HG02678 (cell line): ENCODE data around the gene DNAJA2.
"Not testable (repeated sequence)": the region's sequence is repeated elsewhere in the genome, so short reads cannot be mapped to it uniquely, and the experiment has no call there.

ENCODE experiments used
- ATAC-seq: cut with Tn5 transposase; IDR thresholded peaks from one replicate; pipeline ENCODE4 v1.9.1; 2021; ENCODE audit warnings: mild to moderate bottlenecking, moderate library complexity; ENCODE audit not compliant: unreplicated experiment

DNAJA2 gene

GRCh38 chr16:46975908-46976470 lies 2.5 kb upstream of the DNAJA2 start:
- ATAC-seq = no peak

GRCh38 chr16:46975165-46975564 lies 1.7 kb upstream of the DNAJA2 start:
- ATAC-seq = no peak

DNA sequence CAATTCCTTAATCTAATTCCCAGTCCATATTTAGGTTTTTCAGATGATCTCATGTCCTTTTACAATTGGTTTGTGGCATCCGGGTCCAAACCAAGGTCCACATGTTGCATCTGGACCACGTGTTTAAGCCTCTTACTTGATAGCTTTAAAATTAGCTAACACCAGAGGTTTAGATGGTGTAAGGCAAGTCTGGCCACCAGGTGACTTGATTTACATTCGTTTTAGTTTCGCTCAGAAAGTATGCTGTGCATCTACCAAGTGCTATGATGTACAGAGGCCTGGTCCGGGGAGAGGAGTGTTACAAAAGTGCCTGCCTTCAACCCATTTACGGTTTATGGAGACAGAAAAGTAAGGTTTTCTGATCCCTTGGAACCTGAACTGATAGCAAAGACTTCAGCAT lies 878 bp upstream of the DNAJA2 start:
- ATAC-seq = peak; percentile 33

- no peak for ATAC-seq
Measured at GRCh38 chr16:46973996-46974324, 486 bp upstream of the DNAJA2 start.

DNA sequence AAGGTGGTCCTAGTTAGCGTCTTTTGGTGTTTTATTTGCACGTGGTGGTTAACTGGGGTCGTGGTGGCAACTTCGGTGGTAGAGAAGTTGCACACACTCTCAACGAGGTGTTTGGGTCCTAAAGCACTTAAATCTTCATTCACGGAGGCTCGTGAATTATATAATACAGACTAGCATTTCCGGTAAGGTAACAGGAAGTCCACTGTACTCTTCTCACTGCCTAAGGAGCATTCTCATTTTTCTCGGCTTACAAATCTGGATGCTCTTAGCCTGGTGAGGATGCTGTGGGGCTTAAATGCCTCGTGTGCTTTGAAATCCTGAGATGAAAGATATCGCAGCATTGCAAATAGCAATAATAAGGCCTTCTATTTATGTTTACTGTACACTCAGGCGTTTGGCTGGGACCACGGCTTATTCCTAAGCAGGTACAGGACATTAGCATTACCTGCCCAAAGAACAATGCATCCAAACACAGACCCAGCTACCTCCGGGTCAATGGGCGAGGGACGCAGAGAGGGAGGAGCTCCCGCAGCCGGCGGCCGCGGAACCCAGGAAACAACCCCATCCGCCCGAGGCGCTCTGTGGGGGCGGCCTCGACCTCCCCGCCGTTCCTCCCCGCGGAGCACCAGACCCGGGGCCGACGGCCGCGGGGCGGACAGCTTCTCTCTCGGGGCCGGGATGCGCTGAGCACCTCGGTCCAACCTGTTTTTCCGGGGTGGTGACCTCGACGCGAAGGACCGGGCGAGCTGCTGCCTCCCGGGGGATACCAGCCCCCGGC lies 856 bp downstream of the DNAJA2 start:
- peak; percentile 53 for ATAC-seq

- no peak for ATAC-seq
Measured at GRCh38 chr16:46971271-46971670, 2.2 kb downstream of the DNAJA2 start.

DNA sequence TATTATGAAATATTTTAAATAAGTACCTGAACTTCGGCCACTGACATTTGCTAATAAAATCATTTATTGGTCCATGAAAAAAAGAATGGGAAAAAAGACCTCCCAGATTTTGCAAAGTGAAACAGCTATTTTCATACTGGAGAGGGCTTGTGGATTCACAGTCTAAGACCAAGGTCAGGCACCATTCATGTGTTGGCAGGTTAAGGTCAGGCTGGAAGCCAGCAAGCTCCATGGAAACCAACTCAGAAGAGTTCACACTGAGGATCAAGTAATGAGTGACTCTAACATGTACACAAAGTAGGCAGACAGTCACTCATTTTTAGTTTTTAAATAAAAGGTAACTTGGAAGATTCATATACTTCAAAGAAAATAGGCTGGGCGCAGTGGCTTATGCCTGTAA lies 3.4 kb downstream of the DNAJA2 start:
- ATAC-seq = no peak

DNA sequence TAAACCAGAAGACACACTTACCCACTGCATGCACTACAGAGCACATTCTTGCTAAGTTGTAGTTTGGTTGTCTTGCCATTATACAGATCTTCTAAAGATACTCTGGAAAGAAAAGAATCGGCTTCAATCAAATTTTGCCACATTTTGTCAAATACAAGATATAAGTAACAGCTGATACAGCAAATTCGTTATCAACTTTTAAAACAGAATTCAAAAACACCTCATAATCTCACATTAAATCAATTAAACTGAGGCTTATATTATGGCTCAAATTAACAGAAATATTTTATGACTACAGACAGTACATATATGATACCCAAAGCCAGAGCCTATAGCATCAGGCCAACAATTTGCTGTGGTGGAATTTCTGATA lies 5.4 kb downstream of the DNAJA2 start:
- no peak for ATAC-seq

DNA sequence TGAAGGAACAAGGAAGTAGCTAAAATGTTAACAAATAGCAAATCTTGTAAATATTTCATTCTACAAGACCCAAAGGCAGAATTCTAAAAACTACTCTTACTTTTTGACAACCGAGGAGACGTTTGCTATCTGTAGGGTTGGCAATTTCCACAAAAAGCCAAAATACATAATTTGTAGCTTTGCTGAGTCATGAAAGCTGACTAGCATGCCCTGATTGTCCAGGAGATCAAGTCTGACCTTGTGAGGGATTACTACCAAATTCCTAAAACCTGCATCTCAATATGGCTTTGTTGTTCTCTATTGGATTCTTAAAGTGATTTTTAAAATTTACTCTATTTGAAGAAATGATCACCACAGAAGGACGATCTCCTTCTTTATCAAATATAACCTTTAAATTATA lies 10.8 kb downstream of the DNAJA2 start:
- no peak for ATAC-seq

DNA sequence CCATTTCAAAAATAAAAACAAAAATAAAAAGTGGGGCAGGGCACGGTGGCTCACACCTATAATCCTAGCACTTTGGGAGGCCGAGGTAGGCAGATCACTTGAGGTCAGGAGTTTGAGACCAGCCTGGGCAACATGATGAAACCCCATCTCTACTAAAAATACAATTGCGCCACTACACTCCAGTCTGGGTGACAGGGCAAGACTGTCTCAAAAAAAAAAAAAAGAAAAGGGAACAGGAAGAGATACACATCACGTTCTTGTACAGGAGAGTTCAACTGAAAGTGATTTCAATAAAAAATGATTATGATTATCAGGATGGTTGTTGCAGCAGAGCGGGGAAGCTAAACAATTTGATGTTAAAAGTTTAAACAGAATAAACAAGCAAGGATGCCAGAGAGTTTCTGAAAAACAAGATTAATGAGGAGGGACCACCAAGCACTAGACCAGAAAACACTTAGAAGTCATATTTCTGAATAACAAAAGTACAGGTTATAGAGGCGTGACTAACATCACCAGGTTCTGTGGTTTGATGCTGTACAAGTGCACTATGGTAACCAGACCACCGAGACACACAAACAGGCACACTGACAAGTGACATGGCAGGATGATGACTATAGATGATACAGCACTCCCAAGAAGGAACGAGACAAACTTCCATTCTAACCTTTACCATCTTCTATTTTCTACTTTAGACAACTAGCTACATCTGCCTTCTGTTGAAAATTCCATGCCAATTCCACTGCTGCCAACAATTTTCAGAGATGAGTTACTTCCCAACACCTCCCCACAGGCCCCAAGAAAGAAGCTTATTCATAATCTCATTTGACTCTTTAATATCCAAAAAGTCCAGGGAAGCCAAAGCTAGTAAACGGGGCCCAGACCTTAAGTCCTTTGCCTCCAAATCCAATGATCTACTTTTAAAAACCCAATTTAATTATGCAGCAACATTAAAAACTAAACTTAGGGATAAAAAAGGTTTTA lies 11.8 kb downstream of the DNAJA2 start:
- ATAC-seq = peak; percentile 66

DNA sequence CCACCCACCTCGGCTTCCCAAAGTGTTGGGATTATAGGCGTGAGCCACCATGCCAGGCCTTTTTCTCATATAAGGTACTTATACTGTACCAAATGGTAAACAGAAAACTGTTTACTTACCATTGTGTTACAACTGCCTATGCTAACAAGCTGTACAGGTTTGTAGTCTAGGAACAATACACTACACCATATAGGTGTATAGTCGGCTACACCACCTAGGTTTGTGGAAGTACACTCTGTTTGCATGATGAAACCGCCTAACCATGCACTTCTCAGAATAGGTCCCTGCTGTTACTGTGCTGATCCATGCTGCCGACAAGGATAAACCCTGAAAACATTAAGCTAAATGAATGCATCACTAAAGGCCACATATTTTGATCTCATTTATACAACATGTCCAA lies 18.9 kb downstream of the DNAJA2 start:
- ATAC-seq = no peak

- ATAC-seq = no peak
Measured at GRCh38 chr16:46950009-46950408, 23.5 kb downstream of the DNAJA2 start.

- no peak for ATAC-seq
Measured at GRCh38 chr16:46949241-46949892, 24.1 kb downstream of the DNAJA2 start.

GRCh38 chr16:46948548-46949166 lies 24.8 kb downstream of the DNAJA2 start:
- ATAC-seq = no peak

GRCh38 chr16:46947900-46948547 lies 25.4 kb downstream of the DNAJA2 start:
- ATAC-seq = peak; percentile 72

DNA sequence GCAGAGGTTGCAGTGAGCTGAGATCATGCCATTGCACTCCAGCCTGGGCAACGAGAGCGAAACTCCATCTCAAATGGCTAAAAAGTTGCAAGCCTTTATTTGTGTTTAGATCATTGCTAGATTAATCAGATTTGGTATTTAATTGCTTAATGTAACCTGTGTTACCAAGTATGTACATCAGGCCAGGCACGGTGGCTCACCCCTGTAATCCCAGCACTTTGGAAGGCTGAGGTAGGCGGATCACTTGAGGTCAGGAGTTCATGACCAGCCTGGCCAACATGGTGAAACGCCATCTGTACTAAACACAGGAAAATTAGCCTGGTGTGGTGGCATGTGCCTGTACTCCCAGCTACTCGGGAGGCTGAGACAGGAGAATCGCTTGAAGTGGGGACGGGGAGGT lies 28.8 kb downstream of the DNAJA2 start:
- ATAC-seq = not testable (repeated sequence)

- ATAC-seq = no peak
Measured at GRCh38 chr16:46937536-46937935, 35.9 kb downstream of the DNAJA2 start.

GRCh38 chr16:46932802-46933201 lies 40.7 kb downstream of the DNAJA2 start:
- ATAC-seq = peak; percentile 56

DNA sequence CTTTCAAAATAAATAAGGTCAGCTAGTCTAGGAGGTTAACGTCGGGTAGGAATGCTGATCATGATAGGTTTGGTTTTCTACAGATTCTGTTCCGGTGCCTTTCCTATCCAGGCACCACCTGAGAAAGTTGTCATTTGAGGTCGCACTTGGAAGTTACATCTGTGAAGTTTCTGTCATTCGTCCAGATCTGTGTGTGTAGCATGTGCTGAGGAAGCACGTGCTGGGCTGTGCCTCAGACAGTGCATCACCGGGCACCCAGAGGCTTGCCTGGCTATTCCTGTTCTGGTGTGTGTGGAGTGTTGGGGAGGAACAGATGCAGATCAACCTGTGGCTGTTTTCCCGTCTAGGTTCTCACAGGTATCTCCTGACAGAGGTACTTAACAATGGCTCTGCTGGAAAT lies 42.6 kb downstream of the DNAJA2 start:
- no peak for ATAC-seq
